ENCODE measurements around the gene EPB41L5.
A peak's percentile ranks its signal among the peaks of the same experiment; 100 is the strongest.
"Not testable (repeated sequence)": the region's sequence is repeated elsewhere in the genome, so short reads cannot be mapped to it uniquely, and the experiment has no call there.

Gene EPB41L5

GRCh38 chr2:120103723-120104467 lies 91.0 kb downstream of the EPB41L5 start:
- DNase-seq, result no peak

DNA sequence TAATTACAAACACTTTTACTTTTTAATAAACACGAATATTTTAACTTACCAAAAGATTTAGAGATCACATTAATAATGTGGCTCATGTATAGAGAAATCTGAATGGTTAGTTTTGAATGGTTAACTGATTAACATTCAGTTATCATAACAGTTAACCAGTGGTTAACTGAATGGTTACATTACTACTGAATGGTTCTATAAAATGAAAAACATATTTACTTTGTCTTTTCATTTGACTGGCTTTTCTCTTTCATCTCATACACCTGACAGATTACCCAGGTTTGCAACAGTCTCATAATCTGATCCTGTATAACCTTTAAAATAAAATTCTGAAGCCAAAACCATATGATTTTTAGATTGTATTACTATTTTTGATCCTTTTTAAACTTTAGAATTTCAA lies 91.9 kb downstream of the EPB41L5 start:
- DNase-seq, result no peak

DNA sequence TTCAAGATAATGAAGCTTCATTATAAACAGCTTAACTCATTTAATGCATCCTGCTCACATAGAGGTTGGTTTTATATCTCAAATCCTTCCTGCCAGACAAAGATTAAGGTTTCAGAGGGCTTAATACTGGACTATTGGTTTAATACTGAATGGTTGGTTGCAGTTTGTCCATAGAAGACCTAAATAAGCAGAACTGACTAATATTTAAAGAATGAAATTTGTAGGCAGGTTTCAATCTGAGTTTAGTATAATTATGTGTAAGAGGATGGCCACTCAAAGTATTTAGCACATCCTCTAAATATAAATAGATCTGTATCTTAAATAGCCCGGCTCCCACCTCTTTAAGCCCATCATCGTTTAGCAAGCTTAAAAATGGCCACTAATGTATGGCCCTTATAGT lies 92.5 kb downstream of the EPB41L5 start:
- DNase-seq, result no peak

DNA sequence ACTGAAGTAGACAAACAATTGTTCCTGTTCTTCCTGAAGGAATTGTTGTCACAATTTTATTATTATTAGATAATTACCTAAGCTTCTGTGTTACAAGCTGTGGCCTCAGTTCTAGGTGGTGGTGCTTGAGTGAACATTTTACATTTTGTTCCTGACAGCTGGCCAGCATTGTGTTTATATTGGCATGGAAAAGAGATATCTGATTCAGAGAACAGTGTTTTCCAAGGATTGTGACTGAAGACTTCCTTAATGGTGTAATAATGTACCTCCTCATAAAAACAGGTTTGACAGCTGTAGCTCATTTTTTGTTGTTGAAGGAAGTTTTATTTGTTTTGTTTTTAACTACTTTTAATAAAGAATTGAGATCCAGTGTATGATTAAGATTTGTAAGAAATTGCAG lies 95.2 kb downstream of the EPB41L5 start:
- DNase-seq, result no peak

GRCh38 chr2:120108749-120109148 lies 95.9 kb downstream of the EPB41L5 start:
- DNase-seq, result no peak

DNA sequence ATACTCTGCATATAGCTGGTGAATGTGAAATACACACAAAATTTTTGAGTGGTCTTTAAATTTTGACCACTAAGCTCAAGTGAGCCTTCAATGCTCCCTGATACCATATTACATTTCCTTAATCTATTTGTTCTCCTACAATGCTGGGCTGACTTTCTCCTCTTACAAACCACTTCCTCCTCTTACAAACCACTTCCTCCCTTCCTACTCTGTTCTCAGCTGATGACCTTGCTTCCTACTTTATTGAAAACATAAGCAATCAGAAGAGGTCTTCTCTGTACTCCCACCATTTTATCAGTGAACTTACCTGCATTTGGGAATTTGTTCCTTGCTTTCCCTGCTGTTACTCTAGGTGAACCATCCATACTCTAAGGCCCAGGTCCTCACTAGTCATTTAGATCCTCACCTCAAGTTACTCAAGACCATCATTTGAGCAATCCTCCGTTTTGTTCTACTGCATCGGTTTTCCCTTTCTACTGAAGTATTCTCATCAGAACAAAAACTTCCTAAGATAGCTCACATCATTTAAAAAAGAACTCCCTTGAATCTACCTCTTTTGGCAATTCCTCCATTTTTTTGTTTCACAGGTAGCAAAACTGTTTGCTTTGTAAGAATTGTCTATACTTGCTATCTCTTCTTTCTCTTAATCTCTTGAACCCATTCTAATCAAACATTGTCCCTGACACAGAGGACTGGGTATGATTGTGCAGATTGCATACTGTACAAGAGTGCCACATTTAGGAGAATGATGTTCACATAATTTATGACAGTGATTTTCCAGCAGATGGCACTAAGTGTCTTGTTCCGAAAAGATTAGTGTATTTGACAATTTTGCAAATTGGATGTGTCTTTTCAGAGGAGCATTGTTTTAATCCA lies 96.5 kb downstream of the EPB41L5 start:
- DNase-seq, result peak; percentile 1

- DNase-seq, result no peak
Observed at GRCh38 chr2:120110062-120110362, 97.1 kb downstream of the EPB41L5 start.

- DNase-seq, result no peak
Observed at GRCh38 chr2:120110507-120110906, 97.6 kb downstream of the EPB41L5 start.

DNA sequence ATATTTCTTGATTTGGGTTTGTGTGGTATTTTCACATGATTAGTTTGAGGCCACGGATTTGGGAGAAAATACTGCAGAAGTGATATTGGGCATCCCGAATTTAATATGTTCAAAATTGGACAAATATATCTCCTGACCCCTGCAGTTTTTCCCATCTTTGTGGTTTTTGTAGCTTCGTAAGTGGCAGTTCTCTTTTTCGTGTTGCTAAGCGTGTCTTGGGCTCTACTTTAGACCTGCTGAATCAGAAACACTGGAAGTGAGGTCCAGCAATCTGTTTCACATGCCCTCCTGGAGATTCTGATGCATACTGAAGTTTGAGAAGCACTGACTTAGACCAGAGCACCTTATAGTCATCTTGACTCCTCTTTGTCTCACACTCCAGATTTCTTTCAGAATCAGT lies 98.3 kb downstream of the EPB41L5 start:
- no peak for DNase-seq

GRCh38 chr2:120118018-120118417 lies 105.1 kb downstream of the EPB41L5 start:
- no peak for DNase-seq

DNA sequence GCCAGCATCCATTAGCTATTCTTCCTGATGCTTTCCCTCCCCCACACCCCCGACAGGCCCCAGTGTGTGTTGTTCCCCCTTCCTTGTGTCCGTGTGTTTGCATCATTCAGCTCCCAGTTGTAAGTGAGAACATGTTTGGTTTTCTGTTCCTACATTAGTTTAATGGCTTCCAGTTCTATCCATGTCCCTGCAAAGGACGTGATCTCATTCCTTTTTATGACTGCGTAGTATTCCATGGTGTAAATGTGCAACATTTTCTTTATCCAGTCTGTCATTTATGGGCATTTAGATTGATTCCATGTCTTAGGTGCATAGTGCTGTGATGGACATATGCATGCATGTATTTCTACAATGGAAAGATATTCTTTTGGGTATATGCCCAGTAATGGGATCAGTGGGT lies 105.6 kb downstream of the EPB41L5 start:
- no peak for DNase-seq

DNA sequence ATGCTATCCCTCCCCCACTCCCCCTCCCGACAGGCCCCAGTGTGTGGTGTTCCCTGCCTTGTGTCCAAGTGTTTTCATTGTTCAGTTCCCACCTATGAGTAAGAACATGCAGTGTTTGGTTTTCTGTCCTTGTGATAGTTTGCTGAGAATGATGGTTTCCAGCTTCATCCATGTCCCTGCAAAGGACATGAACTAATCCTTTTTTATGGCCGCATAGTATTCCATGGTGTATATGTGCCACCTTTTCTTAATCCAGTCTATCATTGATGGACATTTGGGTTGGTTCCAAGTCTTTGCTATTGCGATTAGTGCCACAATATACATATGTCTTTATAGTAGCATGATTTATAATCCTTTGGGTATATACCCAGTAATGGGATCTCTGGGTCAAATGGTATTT lies 108.5 kb downstream of the EPB41L5 start:
- not testable (repeated sequence) for DNase-seq

- DNase-seq, result no peak
Observed at GRCh38 chr2:120123090-120123489, 110.2 kb downstream of the EPB41L5 start.

- no peak for DNase-seq
Observed at GRCh38 chr2:120125195-120125594, 112.3 kb downstream of the EPB41L5 start.

GRCh38 chr2:120128216-120128615 lies 115.3 kb downstream of the EPB41L5 start:
- no peak for DNase-seq

- DNase-seq, result no peak
Observed at GRCh38 chr2:120132190-120132589, 119.3 kb downstream of the EPB41L5 start.

DNA sequence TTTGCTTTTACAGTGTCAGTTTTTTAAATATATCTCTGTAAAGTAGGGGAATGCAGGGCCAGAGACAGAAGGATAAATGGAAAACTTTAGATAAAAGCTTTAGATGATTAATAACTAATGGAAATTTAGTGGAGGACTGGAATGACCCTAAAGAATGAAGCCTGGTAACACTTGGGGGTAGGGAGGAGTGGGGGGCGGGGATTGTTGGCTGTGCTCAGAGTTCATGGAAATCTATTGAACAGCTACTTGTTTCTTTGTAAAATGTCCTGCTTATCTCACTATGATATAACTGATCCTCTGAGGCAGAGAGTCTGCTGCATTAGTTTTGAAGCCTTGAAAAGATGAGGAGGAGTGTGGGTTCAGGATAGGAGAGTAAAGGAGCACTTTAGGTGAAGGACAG lies 119.8 kb downstream of the EPB41L5 start:
- DNase-seq, result no peak

- DNase-seq, result no peak
Observed at GRCh38 chr2:120133572-120134244, 120.8 kb downstream of the EPB41L5 start.

DNA sequence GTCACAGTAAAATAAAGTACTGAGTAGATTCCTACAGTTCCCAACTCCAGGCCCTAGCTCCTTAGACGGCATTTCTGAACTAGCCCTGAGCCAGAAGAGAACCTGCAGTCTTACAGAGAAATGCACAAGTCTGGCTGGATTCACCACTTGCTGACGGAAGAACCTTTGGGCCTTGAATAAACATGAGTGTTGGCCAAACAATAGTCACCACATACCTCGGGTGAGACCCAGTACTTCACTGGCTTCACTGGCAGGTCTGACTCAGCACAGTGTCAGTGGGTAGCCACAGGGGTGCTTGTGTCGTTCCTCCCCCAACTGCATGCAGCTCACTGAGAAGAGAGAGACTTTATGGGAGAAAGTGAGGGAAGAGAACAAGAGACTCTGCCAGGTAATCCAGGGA lies 121.4 kb downstream of the EPB41L5 start:
- DNase-seq, result no peak

DNA sequence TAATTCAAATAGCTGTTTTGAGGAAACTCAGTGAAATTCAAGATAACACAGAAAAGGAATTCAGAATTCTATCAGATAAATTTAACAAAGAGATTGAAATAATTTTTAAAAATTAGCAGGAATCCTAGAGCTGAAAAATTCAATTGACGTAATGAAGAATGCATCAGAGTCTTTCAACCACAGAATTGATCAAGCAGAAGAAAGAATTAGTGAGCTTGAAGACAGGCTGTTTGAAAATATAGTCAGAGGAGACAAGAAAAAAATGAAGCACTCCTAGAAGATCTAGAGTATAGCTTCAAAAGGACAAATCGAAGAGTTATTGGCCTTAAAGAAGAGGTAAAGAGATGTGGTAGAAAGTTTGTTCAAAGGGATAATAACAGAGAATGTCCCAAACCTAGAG lies 122.1 kb downstream of the EPB41L5 start:
- not testable (repeated sequence) for DNase-seq

- no peak for DNase-seq
Observed at GRCh38 chr2:120140866-120141265, 128.0 kb downstream of the EPB41L5 start.

- DNase-seq, result no peak
Observed at GRCh38 chr2:120141300-120142069, 128.6 kb downstream of the EPB41L5 start.

Data from NCI-H2227 treated with DMSO at 0.1 percent for 48 hours (cell line).